OCI-LY3 (cell line): ENCODE measurements around the gene APOM.

Experiments
- CTCF ChIP-seq: fragments of 200-600, 300-600 bp; sonication (generic); IDR thresholded peaks from 2 replicates; pipeline ENCODE4 v1.5.1; 2014; ENCODE audit warnings: antibody characterized with exemption, low read length, low read depth
- EZH2phosphoT487 ChIP-seq: fragments of 200-600 bp; shearing (Covaris generic); IDR thresholded peaks from 2 replicates; pipeline ENCODE4 v1.6.1; 2018; ENCODE audit warnings: antibody characterized with exemption, mixed run types, low read depth

GRCh38 chr6:31624070-31624469, 31.6 kb upstream of the APOM start:
- TF ChIP-seq CTCF (no peak), EZH2phosphoT487 (no peak)
